Prostate gland (tissue), 2 donors: ENCODE measurements around the gene NDUFS1. TPM values are rescaled to one million over a fixed set of nuclear protein-coding genes. Genes with fewer than 3 reads are reported as not detected.
"Not testable (repeated sequence)": the region's sequence is repeated elsewhere in the genome, so short reads cannot be mapped to it uniquely, and the experiment has no call there.

Experiments
- DNase-seq: peaks from one replicate; pipeline ENCODE4 v3.0.0-alpha.2; 2019; ENCODE audit warnings: low spot score
- H3K27ac ChIP-seq, 2 donors: fragments of 200-600 bp; sonication (generic); 2 replicates each; pipeline ENCODE4 v1.5.1; 2017 to 2019
- H3K27me3 ChIP-seq: fragments of 200-600 bp; sonication (generic); replicated peaks from 2 replicates; pipeline ENCODE4 v1.5.1; 2019; ENCODE audit not compliant: insufficient read depth
- H3K36me3 ChIP-seq, 2 donors: fragments of 200-600 bp; sonication (generic); 1 replicate in 1 of 2; 2 replicates in 1 of 2; pipeline versions ENCODE4 v1.5.1 to v1.8.1; 2017 to 2019
- H3K4me1 ChIP-seq: fragments of 200-600 bp; sonication (generic); replicated peaks from 2 replicates; pipeline ENCODE4 v1.5.1; 2019
- H3K4me3 ChIP-seq, 2 donors: fragments of 200-600 bp; sonication (generic); 2 replicates each; pipeline ENCODE4 v1.5.1; 2017 to 2019
- H3K9me3 ChIP-seq: fragments of 200-600 bp; sonication (generic); 2 replicates; pipeline ENCODE4 v1.5.1; 2017
- POLR2A ChIP-seq: fragments of 450-650 bp; IDR thresholded peaks from one replicate; pipeline ENCODE4 v1.6.1; 2016; ENCODE audit warnings: antibody characterized with exemption, mild to moderate bottlenecking
- POLR2AphosphoS5 ChIP-seq: sonication (generic); formaldehyde crosslinking; IDR thresholded peaks from one replicate; pipeline ENCODE4 v1.6.1; 2017; ENCODE audit warnings: antibody characterized with exemption
- WGBS: methylation state at CpG from one replicate; pipeline ENCODE4 v1.1.5; 2018; 5-methylcytosine and 5-hydroxymethylcytosine counted together
- intact Hi-C: fragments of 100-400 bp; cut with DNase I; formaldehyde crosslinking; loops from one replicate; pipeline ENCODE4 v1.14.2; 2022
- total RNA-seq, 2 donors: library from RNA; depleted of rRNA; stranded (reverse); fragments of >200 nt; gene quantifications; one replicate each; pipeline ENCODE4 v1.1.0, GENCODE V29; 2016
- TF ChIP-seq, protein P1 (sequence below), 4 experiments: fragments of 200-600 bp in 2 of 4; fragments of 450-650 bp in 2 of 4; sonication (generic) in 2 of 4; IDR thresholded peaks; 1 replicate in 3 of 4; 2 replicates in 1 of 4; pipeline ENCODE4 v1.5.1; 2016 to 2019; ENCODE audit warnings: antibody characterized with exemption in 4 of 4, mild to moderate bottlenecking in 2 of 4, moderate library complexity in 2 of 4

NDUFS1 gene
- total RNA-seq, 2 donors from 2014 or later = 74.1 to 80.1 TPM

DNA sequence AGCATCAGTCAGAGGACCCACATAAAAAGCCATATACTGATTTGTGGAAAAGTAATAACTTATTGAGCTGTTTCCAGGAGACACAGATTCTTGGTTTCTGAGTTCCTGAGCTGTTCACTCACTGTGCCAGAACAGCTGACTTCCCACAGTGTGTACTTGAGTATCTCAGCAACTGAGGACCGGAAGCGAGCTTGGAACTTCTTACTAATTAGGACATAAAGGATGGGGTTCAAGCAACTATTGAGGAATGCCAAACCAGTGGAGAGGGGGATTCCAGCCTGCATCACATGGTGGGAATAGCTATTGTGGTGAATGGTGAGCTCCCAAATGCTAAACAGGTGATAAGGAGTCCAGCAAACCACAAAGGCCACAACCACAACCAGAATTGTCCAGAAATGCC, 16.9 kb upstream of the NDUFS1 start:
- DNase-seq = no peak
- H3K4me1 ChIP-seq = no peaks in the 10 kb centered on the region
- no peaks in the 10 kb centered on the region for H3K27me3 ChIP-seq
- no peak overlapping the region for H3K4me3 ChIP-seq
- no peak overlapping the region for H3K27ac ChIP-seq
- no peak for TF ChIP-seq POLR2AphosphoS5
- TF ChIP-seq, protein P1, sequence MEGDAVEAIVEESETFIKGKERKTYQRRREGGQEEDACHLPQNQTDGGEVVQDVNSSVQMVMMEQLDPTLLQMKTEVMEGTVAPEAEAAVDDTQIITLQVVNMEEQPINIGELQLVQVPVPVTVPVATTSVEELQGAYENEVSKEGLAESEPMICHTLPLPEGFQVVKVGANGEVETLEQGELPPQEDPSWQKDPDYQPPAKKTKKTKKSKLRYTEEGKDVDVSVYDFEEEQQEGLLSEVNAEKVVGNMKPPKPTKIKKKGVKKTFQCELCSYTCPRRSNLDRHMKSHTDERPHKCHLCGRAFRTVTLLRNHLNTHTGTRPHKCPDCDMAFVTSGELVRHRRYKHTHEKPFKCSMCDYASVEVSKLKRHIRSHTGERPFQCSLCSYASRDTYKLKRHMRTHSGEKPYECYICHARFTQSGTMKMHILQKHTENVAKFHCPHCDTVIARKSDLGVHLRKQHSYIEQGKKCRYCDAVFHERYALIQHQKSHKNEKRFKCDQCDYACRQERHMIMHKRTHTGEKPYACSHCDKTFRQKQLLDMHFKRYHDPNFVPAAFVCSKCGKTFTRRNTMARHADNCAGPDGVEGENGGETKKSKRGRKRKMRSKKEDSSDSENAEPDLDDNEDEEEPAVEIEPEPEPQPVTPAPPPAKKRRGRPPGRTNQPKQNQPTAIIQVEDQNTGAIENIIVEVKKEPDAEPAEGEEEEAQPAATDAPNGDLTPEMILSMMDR (IDR thresholded peaks at IDR 0.05) = no peak
- no peak for TF ChIP-seq POLR2A
- H3K9me3 ChIP-seq = no peaks in the 10 kb centered on the region
- intact Hi-C loops = no loop called here
- 97% methylated on average over 2 of the region's 2 CpGs for WGBS
- no peaks in the 10 kb centered on the region for H3K36me3 ChIP-seq

DNA sequence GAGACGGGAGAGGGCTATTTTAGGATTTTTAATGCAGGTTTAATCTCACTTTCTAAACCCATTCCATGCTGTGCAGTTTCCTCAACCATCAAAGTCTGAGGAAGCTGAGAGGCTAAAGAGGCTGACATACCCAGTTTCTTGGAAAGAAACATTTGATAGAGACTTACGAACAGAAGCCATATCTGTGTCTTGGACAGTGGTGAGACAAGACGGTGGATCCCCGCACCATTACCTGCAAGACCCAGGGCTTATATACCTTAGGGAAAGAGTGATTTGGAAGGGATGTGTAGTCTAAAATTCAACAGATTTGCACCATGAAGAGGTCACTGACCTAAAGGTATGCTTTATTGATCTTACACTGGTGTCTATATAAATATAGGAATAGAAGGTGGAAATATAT, 13.9 kb upstream of the NDUFS1 start:
- intact Hi-C loops = no loop called here

DNA sequence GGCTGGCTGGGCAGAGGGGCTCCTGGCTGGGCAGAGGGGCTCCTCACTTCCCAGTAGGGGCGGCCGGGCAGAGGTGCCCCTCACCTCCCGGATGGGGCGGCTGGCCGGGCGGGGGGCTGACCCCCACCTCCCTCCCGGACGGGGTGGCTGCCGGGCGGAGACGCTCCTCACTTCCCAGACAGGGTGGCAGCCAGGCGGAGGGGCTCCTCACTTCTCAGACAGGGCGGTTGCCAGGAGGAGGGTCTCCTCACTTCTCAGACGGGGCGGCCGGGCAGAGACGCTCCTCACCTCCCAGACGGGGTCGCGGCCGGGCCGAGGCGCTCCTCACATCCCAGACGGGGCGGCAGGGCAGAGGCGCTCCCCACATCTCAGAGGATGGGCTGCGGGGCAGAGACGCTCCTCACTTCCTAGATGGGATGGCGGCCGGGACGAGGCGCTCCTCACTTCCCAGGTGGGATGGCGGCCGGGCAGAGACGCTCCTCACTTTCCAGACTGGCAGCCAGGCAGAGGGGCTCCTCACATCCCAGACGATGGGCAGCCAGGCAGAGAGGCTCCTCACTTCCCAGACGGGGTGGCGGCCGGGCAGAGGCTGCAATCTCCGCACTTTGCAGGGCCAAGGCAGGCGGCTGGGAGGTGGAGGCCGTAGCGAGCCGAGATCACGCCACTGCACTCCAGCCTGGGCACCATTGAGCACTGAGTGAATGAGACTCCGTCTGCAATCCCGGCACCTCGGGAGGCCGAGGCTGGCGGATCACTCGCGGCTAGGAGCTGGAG, 12.6 kb upstream of the NDUFS1 start:
- WGBS = 92% methylated on average over 15 of the region's 52 CpGs
- H3K9me3 ChIP-seq, DNase-seq, H3K36me3 ChIP-seq, H3K4me3 ChIP-seq, intact Hi-C loops, H3K27ac ChIP-seq, H3K4me1 ChIP-seq, H3K27me3 ChIP-seq: not testable (repeated sequence)

More for the DNA sequence above, 13.9 kb upstream of the NDUFS1 start:
- TF ChIP-seq, protein P1 (IDR thresholded peaks at IDR 0.05) = no peak
- H3K9me3 ChIP-seq = no peaks in the 10 kb centered on the region
- no peak overlapping the region for H3K4me3 ChIP-seq
- H3K36me3 ChIP-seq = no peaks in the 10 kb centered on the region
- H3K27me3 ChIP-seq = no peaks in the 10 kb centered on the region
- 96% methylated on average over 4 of the region's 4 CpGs for WGBS
- H3K4me1 ChIP-seq = no peaks in the 10 kb centered on the region
- no peak overlapping the region for H3K27ac ChIP-seq
- no peak for DNase-seq

DNA sequence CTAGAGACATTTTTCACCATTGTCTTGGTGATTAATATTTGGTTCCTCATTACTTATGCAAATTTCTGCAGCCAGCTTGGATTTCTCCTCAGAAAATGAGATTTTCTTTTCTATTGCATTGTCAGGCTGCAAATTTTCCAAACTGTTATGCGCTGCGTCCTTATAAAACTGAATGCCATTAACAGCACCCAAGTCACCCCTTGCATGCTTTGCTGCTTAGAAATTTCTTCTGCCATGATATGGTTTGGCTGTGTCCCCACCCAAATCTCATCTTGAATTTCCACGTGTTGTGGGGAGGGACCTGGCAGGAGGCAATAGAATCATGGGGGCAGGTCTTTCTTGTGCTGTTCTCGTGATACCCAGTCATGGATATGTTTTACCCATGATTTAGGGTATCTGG, 9.0 kb upstream of the NDUFS1 start:
- WGBS = 92% methylated on average over 4 of the region's 4 CpGs
- intact Hi-C loops = loop anchor here (10.0 kb wide), 1 partner anchor 97 kb away; no protein-coding TSS in a partner anchor

DNA sequence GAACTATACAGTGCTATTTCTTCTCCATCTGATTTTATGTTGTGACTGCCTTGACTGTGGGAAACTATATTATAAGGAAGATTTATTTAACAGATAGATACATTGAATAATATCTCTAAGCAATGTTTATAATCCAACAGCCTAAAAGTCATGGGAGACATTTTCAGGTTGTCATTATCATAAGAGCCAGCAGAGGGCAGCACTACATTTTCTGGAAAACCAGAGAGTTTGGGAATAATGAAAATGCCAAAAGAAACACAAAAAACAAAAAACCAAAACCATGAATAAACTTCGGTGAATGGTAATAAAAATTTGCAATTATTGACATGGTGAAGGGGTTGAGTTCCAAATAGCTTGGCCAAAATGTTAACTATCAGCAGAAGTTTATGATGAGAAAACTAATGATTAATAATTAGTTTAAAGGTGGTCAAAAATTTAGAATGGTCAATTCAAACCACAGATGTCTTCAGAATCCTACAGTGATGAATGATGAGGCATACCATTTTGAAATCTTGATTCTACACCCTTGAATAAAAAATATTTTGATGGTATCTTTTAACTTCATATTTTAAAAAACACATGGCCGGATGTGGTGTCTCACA, 5.1 kb upstream of the NDUFS1 start:
- Histone ChIP-seq H3K4me1 (peaks cover 7% of the 10 kb centered on the region), H3K27me3 (no peaks in the 10 kb centered on the region), H3K36me3 (no peaks in the 10 kb centered on the region), H3K27ac (no peak overlapping the region), H3K9me3 (no peaks in the 10 kb centered on the region), H3K4me3 (no peak overlapping the region)
- 55% methylated on average over 2 of the region's 2 CpGs for WGBS
- intact Hi-C loops = loop anchor here (10.0 kb wide), 1 partner anchor 100 kb away; no protein-coding TSS in a partner anchor
- TF ChIP-seq, protein P1 (IDR thresholded peaks at IDR 0.05) = peak; percentile 61 to 75 (median 64)
- no peak for TF ChIP-seq POLR2A
- no peak for DNase-seq

More for the DNA sequence above, 9.0 kb upstream of the NDUFS1 start:
- not testable (repeated sequence) for H3K9me3 ChIP-seq, H3K27ac ChIP-seq, H3K27me3 ChIP-seq, H3K36me3 ChIP-seq, H3K4me3 ChIP-seq, H3K4me1 ChIP-seq, DNase-seq
